SKM-1 (cell line): ENCODE data around the gene PLEKHM2.

ENCODE experiments used
- DNase-seq: peaks from one replicate; lab custom pipeline; 2025; ENCODE audit not compliant: unreplicated experiment; lab: John Stamatoyannopoulos, UW

Gene PLEKHM2

DNA sequence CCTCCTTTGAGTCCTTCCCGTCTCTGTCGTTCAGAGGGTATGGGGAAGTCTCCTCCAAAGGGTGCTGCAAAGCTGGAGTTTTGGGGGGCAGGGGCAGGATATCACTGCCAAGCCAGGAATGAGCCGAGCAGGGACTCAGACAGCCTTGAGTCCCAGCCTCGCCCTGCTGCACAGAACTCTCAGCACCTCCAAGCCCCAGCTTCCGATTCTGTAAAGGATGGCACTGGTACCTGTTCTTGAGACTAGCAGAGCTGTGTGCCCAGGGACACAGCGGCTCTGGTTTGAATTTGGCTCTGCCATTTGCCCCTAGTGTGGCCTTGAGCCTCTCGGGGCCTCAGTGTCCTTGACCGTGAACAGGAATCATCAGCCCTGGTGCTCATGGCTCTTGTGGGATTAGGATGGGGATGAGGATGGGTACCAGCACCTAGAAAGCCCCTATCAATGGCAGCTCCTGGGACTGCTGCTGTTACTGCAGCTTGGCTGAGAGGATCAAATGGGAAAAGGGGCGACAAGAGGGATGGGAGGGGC lies 73.0 kb downstream of the PLEKHM2 start:
- no peak for DNase-seq

DNA sequence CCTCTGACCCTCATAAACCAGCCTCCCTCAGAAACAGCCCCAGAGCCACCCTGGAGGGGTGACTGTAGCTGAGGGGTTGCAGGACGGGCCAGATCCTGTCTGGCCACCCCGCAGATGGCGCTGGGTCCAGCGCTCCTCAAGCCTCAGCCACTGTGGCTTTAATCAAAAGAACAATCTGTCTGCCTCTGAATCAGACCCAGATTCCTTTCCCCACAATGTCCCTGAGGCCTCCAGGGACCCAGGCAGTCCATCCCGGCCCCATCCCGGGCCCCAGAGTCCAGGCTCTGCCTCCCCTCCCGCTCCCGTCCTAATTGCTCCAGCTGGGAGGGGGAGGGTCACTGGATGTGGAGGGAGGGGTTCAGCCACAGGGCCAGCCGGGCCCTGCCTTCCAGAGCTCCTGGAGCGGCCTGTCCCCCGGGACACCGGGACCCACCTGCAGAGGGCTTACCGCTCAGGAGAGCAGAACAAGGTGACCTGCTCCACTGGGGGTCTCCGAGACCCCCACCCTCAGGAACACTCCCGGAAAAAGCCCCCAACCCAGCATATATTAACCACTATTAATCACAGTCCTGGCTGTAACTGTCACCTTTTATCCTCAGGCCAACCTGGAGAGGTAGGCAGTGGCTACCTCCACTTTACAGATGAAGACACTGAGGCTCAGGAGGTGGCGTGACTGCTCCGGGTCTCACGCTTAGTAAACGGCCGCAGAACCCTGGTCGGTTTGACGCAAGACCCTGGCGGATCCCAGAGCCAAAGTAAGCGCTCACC lies 73.6 kb downstream of the PLEKHM2 start:
- DNase-seq: no peak

DNA sequence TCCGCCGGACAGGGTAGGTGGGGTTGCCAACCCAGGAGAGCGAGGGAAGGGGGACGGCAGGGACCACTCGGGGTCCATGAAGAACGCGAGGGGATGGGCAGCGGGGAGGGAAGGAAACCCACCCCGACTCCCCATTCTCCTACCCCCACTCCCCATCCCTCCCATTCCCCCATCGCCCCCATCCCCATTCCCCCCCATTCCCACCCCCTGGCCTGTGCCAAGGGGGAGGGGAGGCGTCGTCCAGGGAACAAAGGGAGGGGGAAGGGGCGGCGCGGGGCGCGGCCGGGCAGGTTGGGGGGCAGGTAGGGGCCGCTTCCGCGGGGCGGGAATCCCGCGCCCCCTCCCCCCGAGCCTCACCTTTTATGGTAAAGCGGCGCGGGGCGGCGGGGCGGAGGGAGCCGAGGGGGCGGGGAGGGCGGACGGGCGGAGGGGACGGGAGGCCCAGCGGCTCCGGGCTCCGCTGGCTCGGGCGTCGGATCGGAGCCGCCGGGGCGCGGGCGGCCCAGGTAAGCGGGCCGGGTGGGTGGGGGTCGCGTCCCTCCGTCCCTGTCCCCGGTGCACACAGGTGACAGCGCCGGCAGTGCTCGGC lies 74.3 kb downstream of the PLEKHM2 start, which contains the start of gene FBLIM1:
TSS of gene FBLIM1 (plus strand) at position 453 of the 589 bp plus-strand sequence. CDS start 6,189 bp downstream, outside the sequence.
- DNase-seq: no peak

DNA sequence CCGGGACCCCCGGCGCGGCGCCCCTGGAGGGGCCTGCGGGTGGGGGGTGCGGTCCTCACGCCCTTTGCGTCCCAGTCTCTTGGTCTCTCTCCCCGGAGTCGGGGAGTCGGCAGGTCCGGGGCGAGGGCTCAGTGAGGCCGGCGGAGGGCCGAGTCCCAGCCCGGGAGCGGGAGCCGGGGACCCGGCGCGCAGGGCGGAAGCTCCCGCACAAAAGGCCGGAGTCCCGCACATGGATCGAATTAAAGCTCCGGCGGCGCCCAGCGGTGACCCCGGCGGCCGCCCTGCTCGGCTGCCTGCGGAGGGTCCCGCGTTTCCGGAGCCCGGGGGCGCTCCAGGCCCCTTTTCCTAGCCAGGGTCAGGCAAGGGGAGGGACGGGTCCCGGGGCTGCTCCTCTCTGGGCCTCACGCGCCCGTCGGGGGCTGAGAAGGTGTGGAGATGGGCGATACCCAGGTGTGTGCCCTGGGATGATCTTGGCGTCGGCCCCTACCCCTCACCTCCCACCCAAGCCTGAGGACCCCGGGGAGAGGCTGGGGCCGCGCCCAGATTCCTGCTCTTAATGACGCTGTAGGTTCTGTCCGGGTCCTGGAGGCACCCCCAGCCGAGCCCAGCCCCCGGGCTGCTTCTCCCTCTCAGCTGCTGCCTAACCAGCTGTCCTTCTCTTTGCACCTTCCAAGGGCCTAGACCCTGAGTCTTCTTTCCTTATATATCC lies 75.0 kb downstream of the PLEKHM2 start:
- no peak for DNase-seq

DNA sequence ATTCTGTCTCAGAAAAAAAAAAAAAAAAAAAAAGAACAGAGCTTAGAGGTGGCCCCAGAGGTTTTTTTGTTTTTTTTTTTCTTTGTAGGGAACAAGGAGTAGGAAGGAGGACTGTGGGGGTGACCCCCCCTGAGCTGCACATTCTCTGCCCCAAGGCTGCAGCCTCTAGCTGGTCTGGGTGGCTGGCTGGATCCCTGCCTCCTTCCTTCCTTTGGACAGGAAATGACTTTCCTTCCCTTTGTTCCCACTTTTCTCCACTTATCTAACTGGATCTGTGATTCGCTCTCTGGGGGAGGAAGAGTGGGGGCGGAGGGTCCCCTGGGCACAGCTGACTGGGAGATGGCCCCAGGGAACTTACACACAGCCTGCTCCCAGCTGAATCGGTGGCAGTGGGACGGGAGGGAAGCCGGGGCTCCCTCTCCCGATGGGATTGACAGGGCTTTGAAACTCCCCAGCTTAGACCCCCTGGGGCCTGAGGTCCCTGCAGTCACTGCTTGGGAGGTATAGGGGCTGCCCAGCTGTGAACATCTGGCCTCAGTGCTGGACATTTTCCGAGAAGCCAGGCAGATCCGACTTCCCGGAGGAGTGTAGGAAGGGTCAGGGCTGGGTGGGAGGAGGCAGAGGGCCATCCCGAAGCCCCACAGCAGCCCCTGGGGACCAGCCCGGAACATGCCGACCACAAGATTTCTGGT lies 76.5 kb downstream of the PLEKHM2 start:
- no peak for DNase-seq

DNA sequence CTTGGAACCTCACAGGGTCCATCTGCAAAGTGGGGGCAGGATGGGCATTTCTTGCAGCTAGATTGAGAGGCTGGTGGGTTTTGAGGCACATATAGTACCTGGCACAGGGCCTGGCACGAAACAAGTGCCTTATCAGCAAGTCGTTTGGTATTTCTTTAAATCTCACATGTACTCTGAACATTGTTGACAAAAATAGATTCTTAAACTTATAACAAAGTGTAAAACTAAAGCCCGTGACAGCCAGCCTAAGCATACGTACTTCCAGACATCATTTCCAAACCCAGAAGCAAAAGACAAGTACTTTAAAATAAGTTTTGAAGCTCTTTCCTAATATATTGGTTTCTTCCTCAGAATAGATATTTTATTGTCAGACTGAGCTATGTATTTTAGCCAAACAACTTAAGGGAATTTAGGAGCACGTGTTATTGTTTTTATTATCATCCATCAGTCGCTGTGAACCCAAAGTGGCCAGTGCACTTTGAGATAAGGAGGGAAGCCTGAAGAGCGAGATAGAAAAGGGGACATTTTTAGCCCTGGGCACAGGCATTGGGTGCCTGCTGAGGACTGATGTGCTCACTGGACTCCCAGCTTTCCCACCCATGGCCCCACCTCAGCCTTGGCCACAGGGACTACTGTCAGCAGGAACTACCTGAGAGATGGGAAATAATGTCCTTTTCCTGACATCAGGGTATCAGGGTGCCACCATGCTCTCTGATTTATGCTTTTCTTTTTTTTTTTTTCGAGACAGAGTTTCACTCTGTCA lies 77.4 kb downstream of the PLEKHM2 start:
- no peak for DNase-seq

DNA sequence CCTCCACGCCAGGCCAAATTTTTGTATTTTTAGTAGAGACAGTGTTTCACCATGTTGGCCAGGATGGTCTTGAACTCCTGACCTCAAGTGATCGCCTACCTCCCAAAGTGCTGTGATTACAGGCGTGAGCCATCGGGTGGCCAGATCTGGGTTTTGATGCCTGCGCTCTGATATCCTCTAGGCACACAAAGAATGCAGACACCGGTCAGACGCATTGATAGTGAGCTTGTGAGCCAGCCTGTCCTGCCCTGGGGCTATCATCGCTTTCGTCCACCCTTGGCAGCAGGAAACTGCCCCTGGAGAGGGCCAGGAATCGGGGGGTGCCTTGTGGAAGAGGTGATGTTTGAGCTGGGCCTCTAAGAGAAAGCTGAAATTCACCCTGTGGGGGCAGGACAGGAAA lies 78.4 kb downstream of the PLEKHM2 start:
- DNase-seq: no peak

DNA sequence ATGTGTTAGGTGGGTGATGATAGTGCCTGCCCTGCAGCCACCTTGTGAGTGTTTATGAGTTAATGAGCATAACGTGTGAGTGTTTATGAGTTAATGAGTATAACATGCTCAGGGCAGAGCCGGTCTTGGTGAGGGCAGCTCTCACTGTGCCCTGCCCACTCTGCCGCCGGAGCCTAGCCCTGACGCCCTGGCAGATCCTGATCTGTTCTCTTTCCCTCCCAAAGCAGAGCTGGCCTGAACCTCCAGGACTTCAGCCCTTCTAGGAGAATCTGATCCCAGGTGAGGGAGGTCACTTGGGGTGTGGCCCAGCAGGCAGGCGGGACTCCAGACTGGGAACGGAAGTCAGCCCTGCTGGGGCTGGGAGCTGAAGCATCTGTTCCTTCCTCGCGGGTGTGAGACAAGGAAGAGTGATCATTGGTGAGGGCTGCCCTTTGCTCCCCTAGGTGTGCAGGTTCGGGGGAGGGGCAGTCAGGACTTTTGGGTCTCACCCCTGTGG lies 80.2 kb downstream of the PLEKHM2 start:
- no peak for DNase-seq

DNA sequence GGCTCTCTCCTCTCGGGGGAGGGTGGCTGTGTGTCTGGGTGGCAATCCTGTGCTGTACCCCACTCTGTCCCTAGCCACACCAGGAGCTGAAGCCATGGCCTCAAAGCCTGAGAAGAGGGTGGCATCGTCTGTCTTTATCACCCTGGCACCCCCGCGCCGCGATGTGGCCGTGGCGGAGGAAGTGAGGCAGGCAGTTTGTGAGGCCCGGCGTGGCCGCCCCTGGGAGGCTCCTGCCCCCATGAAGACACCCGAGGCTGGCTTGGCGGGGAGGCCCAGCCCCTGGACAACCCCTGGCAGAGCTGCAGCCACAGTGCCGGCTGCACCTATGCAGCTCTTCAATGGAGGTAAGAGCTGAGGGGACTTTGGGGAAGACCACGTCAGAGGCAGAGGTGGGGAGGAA lies 80.8 kb downstream of the PLEKHM2 start:
- DNase-seq: no peak

DNA sequence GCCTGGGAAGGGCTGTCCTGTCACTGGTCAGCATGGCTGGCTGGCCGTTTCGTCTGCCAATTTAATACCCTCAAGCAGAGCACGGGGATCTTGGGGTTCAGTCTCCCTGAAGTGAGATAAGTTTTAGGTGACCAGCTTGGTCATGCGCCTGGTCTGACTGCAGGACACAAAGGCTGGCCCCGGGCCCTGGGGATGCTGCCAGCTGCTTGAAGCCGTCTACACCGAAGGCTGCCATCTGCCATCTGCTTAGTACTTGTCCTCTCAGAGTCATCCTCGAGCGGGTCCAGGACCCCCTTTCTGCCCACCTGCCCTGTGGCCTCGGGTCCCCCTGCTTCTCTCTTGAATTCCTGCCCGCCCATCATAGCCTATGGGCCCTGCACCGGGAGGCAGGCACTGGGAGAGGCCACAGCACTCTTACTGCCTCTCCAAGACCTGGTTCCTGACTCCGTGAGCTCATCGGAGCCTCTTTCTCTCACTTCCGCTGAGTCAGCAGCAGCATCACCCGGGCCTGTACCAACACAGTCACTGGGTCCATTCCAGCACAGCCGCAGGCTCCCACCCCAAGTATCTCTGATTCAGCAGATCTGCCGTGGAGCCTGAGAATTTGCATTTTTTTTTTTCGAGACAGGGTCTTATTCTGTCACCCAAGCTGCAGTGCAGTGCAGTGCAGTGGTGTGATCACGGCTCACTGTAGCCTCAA lies 81.5 kb downstream of the PLEKHM2 start:
- no peak for DNase-seq

DNA sequence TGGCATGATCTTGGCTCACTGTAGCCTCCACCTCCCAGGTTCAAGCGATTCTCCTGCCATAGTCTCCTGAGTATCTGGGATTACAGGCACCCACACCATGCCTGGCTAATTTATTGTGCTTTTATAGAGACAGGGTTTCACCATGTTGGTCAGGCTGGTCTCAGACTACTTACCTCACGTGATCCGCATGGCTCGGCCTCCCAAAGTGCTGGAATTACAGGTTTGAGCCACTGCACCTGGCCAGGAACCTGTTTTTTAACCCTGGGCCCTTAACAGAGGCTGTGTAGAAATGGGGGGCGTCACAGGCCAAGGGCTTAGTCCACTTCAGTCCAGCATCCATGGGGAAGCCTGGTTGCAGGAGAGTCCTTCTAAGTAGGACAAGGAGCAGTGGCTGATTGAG lies 83.8 kb downstream of the PLEKHM2 start:
- no peak for DNase-seq

DNA sequence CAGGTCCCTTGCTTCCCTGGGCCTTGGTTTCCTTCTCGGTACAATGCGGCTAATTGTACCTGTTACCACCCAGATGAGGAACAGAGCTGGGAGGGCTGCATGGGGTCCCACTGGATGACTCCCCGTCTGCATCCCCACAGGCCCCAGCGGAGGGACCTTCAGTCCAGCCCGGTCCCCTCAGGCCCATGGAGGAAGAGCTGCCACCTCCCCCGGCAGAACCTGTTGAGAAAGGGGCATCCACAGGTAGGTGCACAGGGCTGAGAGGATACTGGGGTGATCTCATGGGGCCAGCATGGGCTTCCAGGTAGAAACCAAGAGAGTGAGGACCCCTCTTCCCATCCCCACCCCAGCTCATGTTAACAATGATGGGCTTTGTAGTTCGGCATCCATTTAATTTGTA lies 84.3 kb downstream of the PLEKHM2 start:
- DNase-seq: no peak

DNA sequence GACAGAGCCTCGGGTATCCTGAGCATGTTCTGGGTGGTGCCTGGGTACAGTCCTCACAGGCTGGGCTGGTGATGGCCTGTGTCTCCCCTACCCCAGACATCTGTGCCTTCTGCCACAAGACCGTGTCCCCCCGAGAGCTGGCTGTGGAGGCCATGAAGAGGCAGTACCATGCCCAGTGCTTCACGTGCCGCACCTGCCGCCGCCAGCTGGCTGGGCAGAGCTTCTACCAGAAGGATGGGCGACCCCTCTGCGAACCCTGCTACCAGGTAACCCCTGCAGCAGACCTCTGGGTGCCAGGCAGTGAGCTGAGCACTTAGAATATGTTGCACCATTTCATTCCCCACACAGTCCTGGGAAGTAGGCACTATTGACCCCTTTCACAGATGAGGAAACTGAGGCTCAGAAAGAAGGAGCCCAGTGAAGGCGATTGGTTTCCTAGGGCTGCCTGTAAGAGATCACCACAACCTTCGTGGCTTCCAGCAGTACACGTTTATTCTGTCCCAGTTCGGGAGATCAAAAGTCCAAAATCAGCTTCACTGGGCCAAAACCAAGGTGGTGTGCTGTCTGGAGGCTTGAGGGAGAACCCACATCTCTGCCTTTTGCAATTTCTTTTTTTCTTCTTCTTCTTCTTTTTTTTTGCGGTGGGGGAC lies 86.3 kb downstream of the PLEKHM2 start:
- no peak for DNase-seq

DNA sequence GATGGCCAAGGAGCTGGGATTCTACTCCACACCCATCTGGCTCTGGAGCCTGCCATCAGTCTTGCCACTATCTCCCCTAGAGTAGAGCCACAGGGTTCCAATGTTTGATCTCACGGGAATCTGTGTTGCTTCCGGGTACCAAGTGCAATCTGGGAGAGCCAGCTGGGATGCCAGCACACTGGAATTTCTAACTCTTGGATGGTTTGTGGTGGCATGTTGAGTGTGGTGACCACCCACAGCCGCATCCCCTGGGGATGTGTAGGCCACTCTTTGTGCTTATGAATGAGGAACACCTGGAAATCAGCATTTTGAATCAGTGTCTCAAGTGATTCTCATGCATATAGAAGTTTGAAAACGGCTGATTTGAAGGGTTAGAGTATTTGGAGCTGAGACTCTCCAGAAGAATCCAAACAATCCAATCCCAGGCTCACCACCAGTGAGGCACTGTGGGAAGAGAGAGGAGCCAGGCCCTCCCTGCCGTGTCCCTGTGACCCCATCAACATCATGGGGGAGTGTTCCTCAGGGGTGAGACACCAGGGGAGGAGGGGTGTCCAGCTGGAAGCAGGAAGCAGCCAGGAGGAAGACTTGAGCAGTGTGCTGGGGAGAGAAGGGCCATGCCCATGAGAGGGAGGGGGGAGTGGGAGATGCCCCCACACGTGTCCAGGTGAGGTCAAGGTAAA lies 87.9 kb downstream of the PLEKHM2 start:
- no peak for DNase-seq

DNA sequence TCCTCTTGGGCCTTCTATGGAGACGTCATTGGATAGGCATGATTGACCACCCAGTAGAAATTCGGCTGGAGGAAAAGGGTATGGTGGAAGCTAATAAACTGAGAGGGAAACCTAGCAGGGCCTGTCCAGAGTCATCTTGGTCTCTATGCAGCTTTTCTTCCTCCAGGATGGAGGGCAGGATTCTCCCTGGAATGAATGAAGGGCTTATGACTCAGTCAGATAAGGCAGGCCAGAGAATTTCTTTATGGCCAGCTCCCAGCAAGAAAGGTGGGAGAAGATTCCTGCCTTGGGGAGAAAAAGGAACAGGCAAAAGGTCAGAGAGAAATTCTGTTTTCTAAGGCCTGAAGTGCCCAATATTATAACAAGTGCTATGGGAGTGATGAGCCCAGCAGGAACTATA lies 91.6 kb downstream of the PLEKHM2 start:
- DNase-seq: no peak

DNA sequence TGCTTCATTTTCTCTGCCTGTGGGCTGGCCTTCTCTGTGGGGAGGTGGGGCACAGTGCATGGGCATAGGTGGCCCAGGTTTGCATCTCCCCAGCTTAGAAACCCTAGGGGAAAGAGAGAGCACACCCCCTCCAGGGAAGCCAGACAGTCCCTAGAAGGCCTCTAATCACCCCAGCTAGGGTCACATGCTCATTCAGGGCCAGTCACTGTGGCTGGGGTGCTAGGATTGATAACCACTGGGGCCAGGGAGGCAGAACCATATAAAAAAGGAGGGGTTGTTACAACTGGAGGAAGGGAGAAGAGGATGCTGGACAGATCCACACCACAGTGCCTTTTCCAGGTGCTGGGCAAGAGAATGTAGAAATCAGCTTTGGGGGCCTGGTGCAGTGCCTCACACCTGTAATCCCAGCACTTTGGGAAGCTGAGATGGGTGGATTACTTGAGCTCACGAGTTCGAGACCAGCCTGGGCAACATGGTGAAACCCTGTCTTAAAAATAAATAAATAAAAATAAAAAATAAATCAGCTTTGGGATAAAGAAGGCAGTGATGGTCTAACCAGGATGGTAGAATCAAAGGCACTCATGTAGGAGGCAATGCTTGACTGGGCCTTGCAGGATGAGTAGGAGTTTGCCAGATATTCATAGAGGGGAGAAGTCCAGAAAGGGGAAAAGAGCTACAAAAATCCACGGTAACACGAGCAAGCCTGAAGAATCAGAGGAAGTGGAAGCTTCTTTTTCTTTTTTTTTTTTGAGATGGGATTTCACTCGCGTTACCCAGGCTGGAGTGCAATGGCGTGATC lies 94.0 kb downstream of the PLEKHM2 start:
- no peak for DNase-seq
